D721Med (cell line): ENCODE data around the gene TPSB2.

Source experiments
- DNase-seq: peaks from one replicate; pipeline ENCODE4 v3.0.0; 2011; ENCODE audit warnings: low spot score; ENCODE audit not compliant: insufficient read length
- FAIRE-seq: peaks from 2 replicates; lab custom pipeline; 2011; peaks lifted over from hg19 to GRCh38; lab: Jason Lieb, UNC
- CTCF ChIP-seq: IDR thresholded peaks from 2 replicates; pipeline ENCODE4 v1.5.1; 2012; ENCODE audit warnings: mild to moderate bottlenecking, control low read depth; ENCODE audit not compliant: insufficient read depth; ENCODE audit errors: missing control alignments

Gene TPSB2

GRCh38 chr16:1198194-1198593, 31.8 kb downstream of the TPSB2 start:
- no peak for TF ChIP-seq CTCF
- FAIRE-seq (no peak), DNase-seq (no peak)

GRCh38 chr16:1197237-1197866, 32.6 kb downstream of the TPSB2 start:
- DNase-seq (no peak), FAIRE-seq (no peak)
- TF ChIP-seq CTCF: no peak

- FAIRE-seq (no peak), DNase-seq (no peak)
- no peak for TF ChIP-seq CTCF
Observed at GRCh38 chr16:1196494-1196893, 33.5 kb downstream of the TPSB2 start.

GRCh38 chr16:1195393-1195666, 34.7 kb downstream of the TPSB2 start:
- DNase-seq (no peak), FAIRE-seq (no peak)
- no peak for TF ChIP-seq CTCF

- no peak for FAIRE-seq
- peak; percentile 52 for TF ChIP-seq CTCF
- DNase-seq: no peak
Observed at GRCh38 chr16:1194665-1195392, 35.2 kb downstream of the TPSB2 start.

- no peak for TF ChIP-seq CTCF
- FAIRE-seq: no peak
- no peak for DNase-seq
Observed at GRCh38 chr16:1193825-1194581, 36.0 kb downstream of the TPSB2 start.
